Astrocyte (in vitro differentiated cells and primary cell): ENCODE measurements around the gene MMP27. TPM values are rescaled to one million over a fixed set of nuclear protein-coding genes. Genes with fewer than 3 reads are reported as not detected.

Source experiments
- DNase-seq: peaks from one replicate; pipeline ENCODE4 v3.0.0-alpha.2; 2010; ENCODE audit warnings: low read depth
- FAIRE-seq: peaks from 2 replicates; lab custom pipeline; 2011; peaks lifted over from hg19 to GRCh38; lab: Jason Lieb, UNC
- H2AFZ ChIP-seq: 2 replicates; pipeline ENCODE4 v1.6.0; 2012; ENCODE audit warnings: low read depth, low read length, inconsistent platforms
- H3K27ac ChIP-seq: 2 replicates; pipeline ENCODE4 v1.5.1; 2011; ENCODE audit warnings: low read depth, low read length, inconsistent platforms
- H3K27me3 ChIP-seq: 2 replicates; pipeline ENCODE4 v1.6.0; 2011; ENCODE audit warnings: low read length, inconsistent platforms; ENCODE audit not compliant: insufficient read depth
- H3K36me3 ChIP-seq: 2 replicates; pipeline ENCODE4 v1.5.1; 2011; ENCODE audit warnings: low read length, inconsistent platforms; ENCODE audit not compliant: insufficient read depth
- H3K4me1 ChIP-seq: 2 replicates; pipeline ENCODE4 v1.5.1; 2011; ENCODE audit warnings: low read length, inconsistent platforms; ENCODE audit not compliant: insufficient read depth
- H3K4me2 ChIP-seq: 2 replicates; pipeline ENCODE4 v1.6.0; 2012; ENCODE audit warnings: low read length, inconsistent platforms
- H3K4me3 ChIP-seq: 2 replicates; pipeline ENCODE4 v1.5.1; 2011; ENCODE audit warnings: low read depth, mild to moderate bottlenecking, low read length, inconsistent platforms; ENCODE audit not compliant: insufficient read depth
- H3K79me2 ChIP-seq: 2 replicates; pipeline ENCODE4 v1.6.0; 2012; ENCODE audit warnings: mild to moderate bottlenecking, low read length, inconsistent platforms; ENCODE audit not compliant: insufficient read depth
- H3K9ac ChIP-seq: 2 replicates; pipeline ENCODE4 v1.6.0; 2012; ENCODE audit warnings: mild to moderate bottlenecking, low read length, inconsistent platforms
- H3K9me3 ChIP-seq: 2 replicates; pipeline ENCODE4 v1.5.1; 2012; ENCODE audit warnings: low read depth, mild to moderate bottlenecking, low read length, inconsistent platforms; ENCODE audit not compliant: insufficient read depth
- H4K20me1 ChIP-seq: 2 replicates; pipeline ENCODE4 v1.6.0; 2012; ENCODE audit warnings: low read length, inconsistent platforms; ENCODE audit not compliant: insufficient read depth
- H3K27ac Mint-ChIP-seq: one replicate; pipeline ENCODE4 v1.8.0; 2021; ENCODE audit warnings: mild to moderate bottlenecking, mixed read lengths; ENCODE audit not compliant: unreplicated experiment
- H3K27me3 Mint-ChIP-seq: one replicate; pipeline ENCODE4 v1.8.0; 2021; ENCODE audit warnings: low read depth, mixed read lengths; ENCODE audit not compliant: unreplicated experiment
- H3K36me3 Mint-ChIP-seq: one replicate; pipeline ENCODE4 v1.8.0; 2021; ENCODE audit warnings: low read depth, mixed read lengths; ENCODE audit not compliant: unreplicated experiment
- H3K4me1 Mint-ChIP-seq: one replicate; pipeline ENCODE4 v1.8.0; 2021; ENCODE audit warnings: low read depth, mixed read lengths; ENCODE audit not compliant: unreplicated experiment
- H3K4me3 Mint-ChIP-seq: one replicate; pipeline ENCODE4 v1.8.0; 2021; ENCODE audit warnings: mild to moderate bottlenecking, moderate library complexity, mixed read lengths; ENCODE audit not compliant: unreplicated experiment
- H3K9me3 Mint-ChIP-seq: one replicate; pipeline ENCODE4 v1.8.0; 2021; ENCODE audit warnings: mild to moderate bottlenecking, mixed read lengths; ENCODE audit not compliant: unreplicated experiment
- EZH2 ChIP-seq: IDR thresholded peaks from 2 replicates; pipeline ENCODE4 v1.6.1; 2012; ENCODE audit warnings: mild to moderate bottlenecking, low read length, inconsistent platforms; ENCODE audit not compliant: insufficient read depth
- total RNA-seq: library from RNA; stranded (reverse); gene quantifications from 2 replicates; pipeline ENCODE4 v1.2.1, GENCODE V29; 2021
- TF ChIP-seq, protein P1 (sequence below): IDR thresholded peaks from 2 replicates; pipeline ENCODE4 v1.5.1; 2011; ENCODE audit warnings: low read depth, mild to moderate bottlenecking, inconsistent platforms, low read length, moderate library complexity; ENCODE audit not compliant: insufficient read depth

MMP27 gene
- total RNA-seq, 1 donor from 2014 or later: not detected

DNA sequence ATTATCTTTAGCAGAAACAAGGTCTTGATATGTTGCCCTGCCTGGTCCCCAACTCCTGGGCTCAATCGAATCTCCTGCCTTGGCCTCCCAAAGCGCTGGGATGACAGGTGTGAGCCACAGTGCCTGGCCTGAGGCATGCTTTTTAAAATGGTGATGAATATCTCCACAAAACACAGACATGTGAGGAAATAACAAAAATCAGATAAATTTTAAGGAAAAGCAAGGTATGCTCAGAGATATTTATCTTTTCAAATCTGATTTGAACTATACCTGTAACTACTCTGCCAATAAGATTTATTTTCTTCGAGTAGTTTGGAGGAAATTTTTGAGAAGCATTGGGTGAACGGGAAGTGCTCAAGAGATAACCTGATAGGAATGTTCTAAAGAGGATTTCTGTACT is 44.5 kb downstream of the MMP27 start:
- no peak overlapping the region for H3K27ac Mint-ChIP-seq
- no peak overlapping the region for H3K4me3 Mint-ChIP-seq
- H3K4me3 ChIP-seq: no peak overlapping the region
- H3K9me3 Mint-ChIP-seq: peaks cover 1% of the 10 kb centered on the region
- no peaks in the 10 kb centered on the region for H4K20me1 ChIP-seq
- H3K27ac ChIP-seq: no peak overlapping the region
- no peaks in the 10 kb centered on the region for H3K27me3 ChIP-seq
- no peaks in the 10 kb centered on the region for H3K9me3 ChIP-seq
- H3K27me3 Mint-ChIP-seq: peaks cover 5% of the 10 kb centered on the region
- TF ChIP-seq EZH2: no peak
- TF ChIP-seq, protein P1, sequence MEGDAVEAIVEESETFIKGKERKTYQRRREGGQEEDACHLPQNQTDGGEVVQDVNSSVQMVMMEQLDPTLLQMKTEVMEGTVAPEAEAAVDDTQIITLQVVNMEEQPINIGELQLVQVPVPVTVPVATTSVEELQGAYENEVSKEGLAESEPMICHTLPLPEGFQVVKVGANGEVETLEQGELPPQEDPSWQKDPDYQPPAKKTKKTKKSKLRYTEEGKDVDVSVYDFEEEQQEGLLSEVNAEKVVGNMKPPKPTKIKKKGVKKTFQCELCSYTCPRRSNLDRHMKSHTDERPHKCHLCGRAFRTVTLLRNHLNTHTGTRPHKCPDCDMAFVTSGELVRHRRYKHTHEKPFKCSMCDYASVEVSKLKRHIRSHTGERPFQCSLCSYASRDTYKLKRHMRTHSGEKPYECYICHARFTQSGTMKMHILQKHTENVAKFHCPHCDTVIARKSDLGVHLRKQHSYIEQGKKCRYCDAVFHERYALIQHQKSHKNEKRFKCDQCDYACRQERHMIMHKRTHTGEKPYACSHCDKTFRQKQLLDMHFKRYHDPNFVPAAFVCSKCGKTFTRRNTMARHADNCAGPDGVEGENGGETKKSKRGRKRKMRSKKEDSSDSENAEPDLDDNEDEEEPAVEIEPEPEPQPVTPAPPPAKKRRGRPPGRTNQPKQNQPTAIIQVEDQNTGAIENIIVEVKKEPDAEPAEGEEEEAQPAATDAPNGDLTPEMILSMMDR: no peak
- H3K36me3 Mint-ChIP-seq: no peaks in the 10 kb centered on the region
- DNase-seq (no peak), FAIRE-seq (no peak)
- no peaks in the 10 kb centered on the region for H3K79me2 ChIP-seq
- H3K36me3 ChIP-seq: no peaks in the 10 kb centered on the region
- no peaks in the 10 kb centered on the region for H3K4me1 Mint-ChIP-seq
- no peaks in the 10 kb centered on the region for H3K4me1 ChIP-seq
- H3K9ac ChIP-seq: no peak overlapping the region
- H3K4me2 ChIP-seq: no peak overlapping the region
- H2AFZ ChIP-seq: no peak overlapping the region

- no peaks in the 10 kb centered on the region for H3K27me3 ChIP-seq
- H3K27ac Mint-ChIP-seq: no peak overlapping the region
- H3K27me3 Mint-ChIP-seq: peaks cover 2% of the 10 kb centered on the region
- no peak overlapping the region for H3K9ac ChIP-seq
- no peaks in the 10 kb centered on the region for H3K36me3 ChIP-seq
- no peak overlapping the region for H2AFZ ChIP-seq
- no peaks in the 10 kb centered on the region for H3K79me2 ChIP-seq
- H3K4me3 ChIP-seq: no peak overlapping the region
- H3K27ac ChIP-seq: no peak overlapping the region
- H3K9me3 ChIP-seq: no peaks in the 10 kb centered on the region
- peaks cover 6% of the 10 kb centered on the region for H3K9me3 Mint-ChIP-seq
- H3K36me3 Mint-ChIP-seq: no peaks in the 10 kb centered on the region
- no peak for FAIRE-seq
- no peak overlapping the region for H3K4me3 Mint-ChIP-seq
- no peak for TF ChIP-seq EZH2
- TF ChIP-seq, protein P1: no peak
- H4K20me1 ChIP-seq: no peaks in the 10 kb centered on the region
- H3K4me1 ChIP-seq: no peaks in the 10 kb centered on the region
- H3K4me2 ChIP-seq: no peak overlapping the region
- no peaks in the 10 kb centered on the region for H3K4me1 Mint-ChIP-seq
- no peak for DNase-seq
Observed at GRCh38 chr11:102656528-102656927, 49.0 kb downstream of the MMP27 start.

GRCh38 chr11:102655547-102655946 is 50.0 kb downstream of the MMP27 start:
- H3K4me1 ChIP-seq: no peaks in the 10 kb centered on the region
- H3K4me3 ChIP-seq: no peak overlapping the region
- Mint-ChIP-seq H3K4me3 (no peak overlapping the region), H3K4me1 (no peaks in the 10 kb centered on the region), H3K27ac (no peak overlapping the region), H3K9me3 (peaks cover 6% of the 10 kb centered on the region), H3K27me3 (no peaks in the 10 kb centered on the region), H3K36me3 (no peaks in the 10 kb centered on the region)
- no peak overlapping the region for H3K9ac ChIP-seq
- H3K4me2 ChIP-seq: no peak overlapping the region
- no peaks in the 10 kb centered on the region for H3K36me3 ChIP-seq
- no peaks in the 10 kb centered on the region for H4K20me1 ChIP-seq
- H3K27ac ChIP-seq: no peak overlapping the region
- no peak overlapping the region for H2AFZ ChIP-seq
- DNase-seq: no peak
- no peaks in the 10 kb centered on the region for H3K9me3 ChIP-seq
- no peaks in the 10 kb centered on the region for H3K79me2 ChIP-seq
- no peaks in the 10 kb centered on the region for H3K27me3 ChIP-seq
- FAIRE-seq: no peak
- TF ChIP-seq EZH2: no peak
- TF ChIP-seq, protein P1: no peak
